COR-L47 (cell line): ENCODE results near the gene SMIM32.

Experiments used
- DNase-seq: peaks from one replicate; lab custom pipeline; 2025; lab: John Stamatoyannopoulos, UW

Gene SMIM32

DNA sequence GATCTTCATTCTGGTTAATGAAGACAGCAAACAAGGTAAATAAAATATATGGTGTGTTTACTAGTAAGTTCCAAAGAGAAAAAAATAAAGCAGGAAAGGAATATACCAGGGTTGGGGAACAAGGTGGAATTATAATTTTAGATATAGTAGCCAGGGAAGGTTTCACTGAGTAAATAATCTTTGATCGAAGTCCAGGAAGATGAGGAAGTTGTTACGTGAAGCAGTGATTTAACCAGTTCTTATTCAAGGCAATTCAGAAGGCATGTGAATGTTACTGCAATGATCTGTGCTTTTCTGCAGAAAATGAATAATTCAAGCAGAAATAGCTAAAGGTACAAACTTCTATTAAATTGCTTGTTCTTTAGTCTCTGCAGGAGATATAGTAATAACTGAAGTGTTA is 6.2 kb downstream of the SMIM32 start:
- no peak for DNase-seq

DNA sequence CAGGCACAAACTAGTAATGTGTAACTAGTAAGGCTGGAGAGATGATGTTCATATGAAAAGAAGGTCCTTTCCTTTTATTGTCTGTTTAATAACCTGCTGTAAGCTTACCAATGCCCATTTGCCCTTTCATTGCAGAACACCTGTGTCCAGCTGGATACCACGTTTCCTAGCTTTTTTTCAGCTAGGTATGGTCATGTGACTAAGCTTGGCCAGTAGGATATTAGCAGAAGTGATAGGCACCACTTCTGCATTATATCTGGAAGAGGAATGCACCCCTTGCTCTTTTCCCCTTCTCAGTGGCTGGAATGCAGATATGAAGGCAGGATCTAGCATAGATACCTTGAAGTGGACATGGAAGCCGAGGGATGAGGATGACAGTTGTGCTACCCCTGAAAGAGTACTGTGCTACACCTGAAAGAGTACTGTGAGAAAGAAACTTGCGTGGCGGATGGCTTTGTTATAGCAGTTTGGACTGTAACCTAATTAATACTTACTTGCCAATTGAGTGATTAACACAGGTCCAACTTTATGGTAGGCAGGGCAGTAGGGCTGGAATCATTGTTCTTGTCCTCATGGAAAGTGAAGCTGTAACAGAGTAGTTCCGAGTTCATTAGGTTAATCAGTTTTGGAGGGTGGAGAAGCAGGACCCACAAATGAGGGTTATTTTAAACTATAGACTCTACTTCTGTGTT is 6.8 kb downstream of the SMIM32 start:
- DNase-seq = no peak

DNA sequence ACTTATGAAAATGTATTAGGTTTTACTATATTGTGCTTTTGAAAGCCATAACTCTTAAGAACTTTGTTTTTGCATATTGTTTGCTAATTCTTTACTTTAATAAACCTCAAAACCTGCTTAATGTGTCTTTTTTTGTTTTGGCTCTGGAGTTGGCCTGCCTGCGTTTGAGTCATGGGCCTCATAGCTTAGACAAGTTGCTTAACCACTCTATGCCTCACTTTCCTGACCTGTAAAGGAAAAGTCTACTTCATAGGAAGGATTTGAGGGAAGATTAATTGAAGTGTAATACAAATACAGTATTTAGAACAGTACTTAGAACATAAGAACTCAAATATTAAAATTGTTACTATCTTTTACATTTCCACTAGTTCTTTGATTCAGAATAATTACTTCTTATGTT is 10.3 kb downstream of the SMIM32 start:
- DNase-seq = no peak

DNA sequence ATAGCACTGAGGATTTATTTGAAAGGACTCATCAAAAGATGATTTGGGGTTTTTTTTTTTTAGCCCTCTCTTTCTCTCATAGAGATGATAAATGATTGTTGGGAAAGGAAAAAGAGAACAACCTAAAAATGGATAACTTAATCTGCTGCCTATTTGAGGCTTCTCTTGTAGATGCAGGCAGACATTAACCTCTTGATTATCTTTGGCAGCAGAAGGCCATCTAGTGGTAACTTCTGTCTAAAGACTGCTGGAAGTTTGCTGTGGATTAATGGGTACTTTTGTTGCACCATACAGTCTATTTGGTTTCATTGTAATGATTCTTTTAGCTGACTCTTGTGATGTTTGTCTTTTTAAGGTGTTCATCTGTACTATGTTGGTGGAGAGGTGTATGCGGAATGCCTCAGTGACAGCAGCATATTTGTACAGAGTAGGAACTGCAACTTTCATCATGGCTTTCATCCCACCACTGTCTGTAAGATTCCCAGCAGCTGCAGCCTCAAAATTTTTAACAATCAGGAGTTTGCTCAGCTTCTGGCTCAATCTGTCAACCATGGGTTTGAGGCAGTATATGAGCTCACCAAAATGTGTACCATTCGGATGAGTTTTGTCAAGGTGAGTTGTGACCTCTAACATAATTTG is 18.8 kb downstream of the SMIM32 start:
- peak; percentile 14 for DNase-seq

DNA sequence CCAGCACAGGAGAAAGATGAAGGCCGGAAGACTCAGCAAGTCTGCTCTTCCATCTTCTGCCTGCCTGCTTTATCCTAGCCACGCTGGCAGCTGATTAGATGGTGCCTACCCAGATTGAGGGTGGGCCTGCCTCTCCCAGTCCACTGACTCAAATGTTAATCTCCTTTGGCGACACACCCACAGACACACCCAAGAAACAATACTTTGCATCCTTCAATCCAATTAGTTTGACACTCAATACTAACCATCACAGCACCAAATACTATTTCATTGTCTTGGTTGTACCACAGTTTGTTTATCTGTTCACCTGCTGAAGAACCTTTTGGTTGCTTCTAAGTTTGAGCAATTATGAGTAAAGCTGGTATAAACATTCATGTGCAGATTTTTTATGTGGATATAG is 23.7 kb downstream of the SMIM32 start:
- no peak for DNase-seq

DNA sequence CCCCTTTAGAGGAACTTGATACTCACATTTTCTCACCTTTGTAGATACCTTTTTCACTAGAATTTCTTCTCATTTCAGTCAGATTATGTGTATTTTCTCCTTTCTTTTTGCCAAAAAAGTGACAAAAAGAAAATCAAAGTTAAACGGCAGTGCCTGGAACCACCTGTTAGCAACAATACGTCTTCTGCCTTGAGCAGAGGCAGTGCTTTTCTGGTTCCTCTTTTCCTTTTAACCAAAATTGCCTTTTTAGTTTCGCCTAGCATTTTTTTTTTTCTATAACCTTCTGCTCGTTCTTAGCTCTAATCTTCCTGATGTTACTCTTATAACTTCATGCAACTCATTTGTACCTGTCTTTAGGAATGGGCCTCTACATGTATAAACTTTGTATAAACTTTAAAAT is 26.1 kb downstream of the SMIM32 start:
- DNase-seq = no peak

DNA sequence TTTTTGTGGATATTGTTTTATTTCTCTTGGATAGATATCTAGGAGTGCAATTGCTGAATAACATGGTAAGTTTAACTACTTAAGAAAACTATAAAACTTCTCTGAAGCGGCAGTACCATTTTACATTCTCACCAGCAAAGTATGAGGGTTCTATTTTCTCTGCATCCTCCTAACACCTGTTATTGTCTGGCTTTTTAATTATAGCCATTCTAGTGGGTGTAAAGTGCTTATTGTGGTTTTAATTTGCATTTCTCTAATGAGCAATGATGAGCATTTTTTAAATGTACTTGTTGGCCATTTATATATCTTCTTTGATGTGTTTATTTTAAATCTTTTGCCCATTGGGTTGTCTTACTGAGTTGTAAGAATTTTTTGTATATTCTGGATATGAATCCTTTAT is 28.7 kb downstream of the SMIM32 start:
- no peak for DNase-seq

DNA sequence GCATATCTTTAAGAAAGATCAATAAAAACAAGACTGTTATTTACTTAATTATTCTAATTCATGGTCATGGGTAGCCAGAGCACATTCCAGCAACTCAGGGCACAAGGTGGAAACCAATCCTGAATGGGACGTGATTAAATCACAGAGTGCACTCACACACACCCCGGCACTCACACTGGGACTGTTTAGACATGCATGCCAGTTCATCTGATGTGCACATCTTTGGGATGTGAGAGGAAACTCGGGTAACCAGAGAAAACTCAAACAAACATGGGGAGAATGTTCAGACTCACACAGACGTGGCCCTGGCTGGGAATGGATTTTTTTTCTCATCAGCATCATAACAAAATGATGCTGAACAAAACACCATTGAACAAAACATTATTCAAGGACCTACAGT is 31.0 kb downstream of the SMIM32 start:
- DNase-seq = no peak

DNA sequence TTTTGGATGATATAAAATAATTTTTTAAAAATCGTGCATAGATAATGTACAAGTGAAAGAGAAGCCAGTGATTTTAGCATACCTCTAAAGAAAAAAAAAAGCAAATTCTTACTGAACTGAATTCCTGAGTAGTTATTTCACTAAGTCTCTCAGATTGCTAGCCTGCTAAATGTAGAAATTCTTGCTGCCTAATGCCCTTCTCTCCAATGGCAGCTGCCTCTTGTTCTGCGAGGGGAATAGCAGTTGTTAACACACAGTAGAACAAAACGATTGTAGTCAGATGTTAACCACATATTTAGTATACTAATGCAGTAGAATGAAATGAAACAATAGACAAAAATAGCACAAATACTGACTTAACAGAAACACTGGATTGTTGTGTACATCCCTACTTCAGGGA is 33.5 kb downstream of the SMIM32 start:
- no peak for DNase-seq

DNA sequence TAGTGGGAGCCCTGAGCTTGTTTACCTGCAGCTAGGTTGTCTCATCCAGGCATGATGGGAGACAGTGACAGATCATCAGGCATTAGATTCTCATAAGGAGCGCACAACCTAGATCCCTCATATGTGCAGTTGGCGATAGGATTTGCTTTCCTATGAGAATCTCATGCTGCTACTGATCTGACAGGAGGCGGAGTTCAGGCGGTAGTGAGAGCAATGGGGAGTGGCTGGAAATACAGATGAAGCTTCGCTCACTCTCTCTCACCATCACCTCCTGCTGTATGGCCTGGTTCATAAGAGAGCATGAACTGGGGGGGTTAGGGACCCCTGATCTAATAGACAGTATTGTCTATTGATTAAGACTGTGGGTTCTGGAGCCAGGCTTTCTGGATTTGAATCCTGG is 35.4 kb downstream of the SMIM32 start:
- no peak for DNase-seq

DNA sequence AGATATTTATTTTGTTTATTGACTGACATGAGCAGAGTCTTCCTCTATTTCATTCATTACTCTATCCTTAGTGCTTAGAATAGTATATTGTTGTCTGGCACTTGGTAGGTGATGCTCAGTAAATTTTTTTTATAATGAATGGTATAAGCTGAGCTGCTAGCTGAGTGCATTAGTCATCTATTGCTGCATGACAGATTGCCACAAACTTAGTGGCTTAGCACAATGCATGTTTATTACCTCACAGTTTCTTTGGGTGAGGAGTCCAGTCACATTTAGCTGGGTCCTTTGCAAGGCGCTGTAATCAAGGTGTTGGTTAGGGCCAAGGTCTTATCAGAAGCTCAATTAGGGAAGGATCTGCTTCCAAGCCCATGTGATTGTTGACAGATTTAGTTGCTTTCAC is 37.2 kb downstream of the SMIM32 start:
- no peak for DNase-seq

DNA sequence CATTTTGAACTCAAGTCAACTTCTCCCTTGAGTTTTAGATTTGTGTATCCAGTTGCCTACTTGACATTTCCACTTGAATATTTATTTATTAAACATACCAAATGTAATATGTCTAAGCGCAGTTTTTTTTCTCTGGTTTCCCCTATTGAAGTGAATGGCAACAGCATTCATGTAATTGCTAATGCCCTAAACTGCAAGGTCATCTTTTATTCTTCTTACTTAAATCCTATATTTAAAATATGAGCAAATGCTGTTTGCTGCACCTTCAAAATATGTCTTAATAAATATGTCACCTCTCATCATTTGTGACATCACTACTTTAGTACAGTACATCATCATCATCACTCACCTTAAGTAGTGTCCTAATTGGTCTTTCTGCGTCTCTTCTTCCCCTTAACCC is 37.9 kb downstream of the SMIM32 start:
- DNase-seq = no peak

DNA sequence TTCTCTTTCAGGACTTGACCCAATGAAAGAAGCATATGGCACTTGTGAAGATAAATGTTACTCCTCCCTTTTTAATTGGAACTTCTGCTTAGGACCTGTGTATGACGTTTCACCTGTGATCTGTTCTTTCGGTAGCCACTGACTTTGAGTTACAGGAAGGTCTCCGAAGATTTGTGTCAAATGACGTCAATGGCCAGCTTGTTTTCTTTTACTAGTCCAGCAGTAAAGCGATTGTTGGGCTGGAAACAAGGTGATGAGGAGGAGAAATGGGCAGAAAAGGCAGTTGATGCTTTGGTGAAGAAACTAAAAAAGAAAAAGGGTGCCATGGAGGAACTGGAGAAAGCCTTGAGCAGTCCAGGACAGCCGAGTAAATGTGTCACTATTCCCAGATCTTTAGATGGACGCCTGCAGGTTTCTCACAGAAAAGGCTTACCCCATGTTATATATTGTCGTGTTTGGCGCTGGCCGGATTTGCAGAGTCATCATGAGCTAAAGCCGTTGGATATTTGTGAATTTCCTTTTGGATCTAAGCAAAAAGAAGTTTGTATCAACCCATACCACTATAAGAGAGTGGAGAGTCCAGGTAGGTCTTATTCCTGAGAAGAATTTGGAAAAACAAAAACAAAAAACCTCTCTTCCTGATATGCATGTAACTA is 39.3 kb downstream of the SMIM32 start:
- DNase-seq = no peak

DNA sequence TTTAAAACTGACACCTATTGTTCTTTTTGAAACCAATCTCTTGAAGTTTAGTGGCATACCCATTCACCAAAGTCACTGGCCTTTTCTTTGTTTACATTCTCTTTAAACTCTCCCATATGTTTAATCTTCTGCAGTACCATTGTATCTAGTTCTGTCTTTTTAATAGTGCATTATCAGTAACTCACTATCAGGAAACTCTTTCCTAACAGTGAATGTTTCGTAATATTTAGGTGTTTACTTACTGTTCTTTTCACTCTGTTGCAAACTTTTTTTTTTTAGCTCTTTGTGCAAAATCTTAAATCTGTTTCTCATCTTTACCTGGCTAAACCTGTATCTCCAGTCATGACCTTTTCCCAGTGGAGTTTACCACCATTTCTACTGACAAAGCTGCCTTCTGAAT is 43.1 kb downstream of the SMIM32 start:
- DNase-seq = no peak

DNA sequence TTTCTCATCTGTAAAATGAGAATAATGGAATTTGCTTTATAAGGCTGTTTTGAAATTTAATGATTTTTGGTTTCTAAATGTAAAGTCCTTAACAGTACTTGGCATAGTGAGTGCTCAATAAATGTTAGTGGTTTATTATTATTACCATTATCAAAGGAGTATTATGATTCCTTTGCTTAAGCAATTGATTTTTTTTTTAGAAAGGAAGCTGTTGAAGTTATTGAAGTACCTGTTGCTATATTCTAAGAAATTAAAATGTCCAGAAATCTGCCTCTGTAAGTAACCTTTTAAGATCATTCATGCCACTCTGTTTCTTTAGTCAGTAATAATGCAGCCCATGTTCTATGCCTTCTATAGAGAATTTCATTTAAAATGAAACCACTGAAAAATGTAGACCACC is 45.3 kb downstream of the SMIM32 start:
- no peak for DNase-seq

DNA sequence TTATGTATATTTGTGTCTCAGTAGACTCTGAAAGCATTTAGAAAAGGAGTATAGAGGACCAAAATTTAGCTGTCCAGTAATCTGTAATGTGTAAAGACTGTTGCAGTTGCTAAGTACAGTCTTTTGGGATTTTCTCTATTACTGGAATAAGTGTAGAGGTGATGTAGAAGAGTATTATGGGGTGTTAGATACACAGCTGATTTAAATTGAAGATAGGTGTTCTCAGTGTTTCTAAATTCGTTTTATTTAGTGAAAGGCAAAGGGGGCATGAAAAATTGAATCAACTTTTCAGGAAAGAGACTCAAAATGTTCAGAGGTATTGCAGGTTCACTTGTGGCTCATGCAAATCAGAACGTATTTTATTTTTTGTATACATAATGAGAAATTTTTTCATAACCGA is 46.8 kb downstream of the SMIM32 start:
- DNase-seq = no peak

DNA sequence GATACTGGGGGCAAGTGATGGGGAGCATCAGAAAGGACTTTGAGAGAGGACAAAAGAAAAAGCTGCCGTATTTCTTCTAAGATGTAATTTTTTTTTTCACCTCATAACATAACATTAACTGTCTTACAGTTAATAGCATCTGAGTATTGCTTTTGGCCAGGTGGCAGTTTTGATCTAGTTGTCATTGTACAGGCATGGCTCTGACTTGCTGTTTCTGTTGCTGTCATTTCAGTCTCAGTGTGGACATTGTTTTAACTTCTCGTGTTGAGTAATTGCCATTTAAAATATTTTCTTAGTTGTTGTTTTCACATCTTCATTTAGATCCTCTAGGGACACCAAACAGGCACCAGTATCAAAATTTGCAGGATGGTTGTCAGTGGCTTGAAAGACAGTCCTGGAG is 47.9 kb downstream of the SMIM32 start:
- no peak for DNase-seq

DNA sequence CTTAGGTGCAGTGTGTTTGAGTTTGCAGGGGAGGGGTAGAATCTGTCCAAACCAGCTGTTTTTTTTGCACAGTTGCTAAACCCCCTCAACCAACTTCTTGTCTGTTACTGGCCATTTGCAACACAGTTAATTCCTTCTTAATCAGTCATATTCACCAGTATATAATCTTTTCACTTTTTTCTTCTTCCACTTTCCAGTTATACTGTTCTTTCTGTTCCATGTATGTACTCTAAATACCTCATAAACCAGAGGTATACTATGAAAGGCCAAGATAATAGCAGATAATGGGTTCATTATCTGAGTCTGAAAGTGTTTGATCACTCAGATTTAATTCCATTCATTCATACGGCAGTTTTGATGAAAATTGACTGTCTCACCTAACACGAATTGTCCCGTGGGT is 49.2 kb downstream of the SMIM32 start:
- DNase-seq = no peak

DNA sequence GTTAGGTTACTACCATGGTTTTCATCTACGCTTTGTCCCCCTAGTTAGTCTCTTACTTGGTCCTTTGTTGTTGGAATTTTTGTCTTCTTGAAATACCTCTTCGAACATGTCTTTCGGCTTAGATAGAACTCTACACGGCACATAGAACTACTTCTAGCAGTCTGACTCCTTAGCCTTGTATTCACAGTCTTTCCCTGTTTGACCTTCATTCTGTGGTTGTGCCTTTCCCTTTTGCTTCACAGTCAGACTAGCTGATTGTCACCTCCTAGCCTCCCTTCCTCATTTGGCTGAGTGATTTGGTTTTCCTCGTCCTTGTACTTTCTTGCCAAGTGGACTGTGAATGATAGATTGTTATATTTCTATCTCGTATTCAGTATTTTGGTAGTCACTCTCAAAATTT is 49.6 kb downstream of the SMIM32 start:
- no peak for DNase-seq

DNA sequence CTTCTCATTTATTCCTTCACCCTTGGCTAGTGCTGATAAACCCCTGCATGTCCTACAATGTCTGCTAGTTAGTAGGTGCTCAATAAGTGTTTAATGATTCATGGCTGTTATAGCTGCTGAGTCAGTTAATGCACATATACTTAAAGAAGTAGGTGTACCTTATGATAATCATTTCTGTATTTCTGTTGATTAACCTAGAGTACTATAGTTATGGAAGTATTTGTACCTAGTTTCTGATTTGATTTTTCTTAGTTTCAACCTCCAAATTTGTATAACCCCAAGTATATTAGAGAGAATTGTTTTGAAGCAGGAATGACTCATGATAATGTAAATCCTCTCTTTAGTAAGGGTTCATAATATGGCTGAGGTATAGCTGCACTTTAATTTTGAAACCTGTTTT is 51.4 kb downstream of the SMIM32 start:
- no peak for DNase-seq
